Transverse colon (tissue), 4 donors: ENCODE results near the gene SLC22A23.
A peak's percentile ranks its signal among the peaks of the same experiment; 100 is the strongest.

Experiments
- POLR2A ChIP-seq: fragments of 450-650 bp; IDR thresholded peaks from one replicate; pipeline ENCODE4 v1.6.1; 2016; ENCODE audit warnings: antibody characterized with exemption, mild to moderate bottlenecking, moderate library complexity
- POLR2AphosphoS5 ChIP-seq, 3 donors: sonication (generic); formaldehyde crosslinking; IDR thresholded peaks; one replicate each; pipeline ENCODE4 v1.6.1; 2016; ENCODE audit warnings: antibody characterized with exemption in 3 of 3
- TF ChIP-seq, protein P1 (sequence below), 5 experiments: fragments of 200-600 bp in 3 of 5; fragments of 450-650 bp in 2 of 5; sonication (generic) in 3 of 5; IDR thresholded peaks; 1 replicate in 2 of 5; 2 replicates in 3 of 5; pipeline ENCODE4 v1.5.1; 2016 to 2017; ENCODE audit warnings: antibody characterized with exemption in 5 of 5, inconsistent platforms in 3 of 5, mild to moderate bottlenecking in 2 of 5, moderate library complexity in 1 of 5

DNA sequence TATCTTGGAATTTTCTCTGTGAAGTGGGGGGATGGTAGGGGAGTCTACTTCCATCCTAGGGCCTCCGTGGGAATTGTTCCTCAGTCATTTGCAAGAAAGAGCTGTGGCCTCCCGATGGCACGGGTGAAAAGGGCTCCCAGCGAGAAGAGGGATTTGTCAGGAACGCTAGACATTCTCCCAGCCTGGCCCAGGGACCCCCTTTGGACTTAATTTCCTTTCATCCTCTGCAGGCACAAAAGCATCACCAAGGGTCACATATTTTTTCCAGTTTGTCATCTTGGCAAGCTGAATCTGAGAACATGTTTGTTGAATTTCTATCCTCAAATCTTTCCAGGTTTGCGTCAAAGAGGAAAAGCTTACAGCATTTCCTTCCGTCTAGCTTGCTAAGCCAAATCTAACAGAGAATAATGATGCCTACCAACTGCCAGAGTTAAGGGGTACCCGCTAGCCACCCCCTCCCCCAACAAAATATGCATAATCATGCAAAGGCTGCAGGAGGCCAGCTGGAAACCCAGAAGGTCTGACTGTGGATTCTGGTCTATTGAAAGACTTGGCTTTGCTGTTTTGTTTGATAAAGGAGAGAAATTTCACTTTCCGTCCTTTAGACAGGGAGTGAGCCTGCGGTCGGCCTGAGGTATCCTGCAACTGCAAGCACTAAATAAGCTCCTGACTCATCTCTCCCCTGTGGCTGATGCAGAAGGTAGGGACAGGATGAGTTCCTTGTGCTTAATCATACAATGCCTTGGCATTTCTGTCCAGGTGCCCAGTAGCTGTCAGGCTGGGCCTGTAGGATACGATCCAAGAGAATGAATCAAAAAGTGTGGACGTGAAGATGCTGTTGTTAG is 175.0 kb downstream of the SLC22A23 start:
- TF ChIP-seq, protein P1, sequence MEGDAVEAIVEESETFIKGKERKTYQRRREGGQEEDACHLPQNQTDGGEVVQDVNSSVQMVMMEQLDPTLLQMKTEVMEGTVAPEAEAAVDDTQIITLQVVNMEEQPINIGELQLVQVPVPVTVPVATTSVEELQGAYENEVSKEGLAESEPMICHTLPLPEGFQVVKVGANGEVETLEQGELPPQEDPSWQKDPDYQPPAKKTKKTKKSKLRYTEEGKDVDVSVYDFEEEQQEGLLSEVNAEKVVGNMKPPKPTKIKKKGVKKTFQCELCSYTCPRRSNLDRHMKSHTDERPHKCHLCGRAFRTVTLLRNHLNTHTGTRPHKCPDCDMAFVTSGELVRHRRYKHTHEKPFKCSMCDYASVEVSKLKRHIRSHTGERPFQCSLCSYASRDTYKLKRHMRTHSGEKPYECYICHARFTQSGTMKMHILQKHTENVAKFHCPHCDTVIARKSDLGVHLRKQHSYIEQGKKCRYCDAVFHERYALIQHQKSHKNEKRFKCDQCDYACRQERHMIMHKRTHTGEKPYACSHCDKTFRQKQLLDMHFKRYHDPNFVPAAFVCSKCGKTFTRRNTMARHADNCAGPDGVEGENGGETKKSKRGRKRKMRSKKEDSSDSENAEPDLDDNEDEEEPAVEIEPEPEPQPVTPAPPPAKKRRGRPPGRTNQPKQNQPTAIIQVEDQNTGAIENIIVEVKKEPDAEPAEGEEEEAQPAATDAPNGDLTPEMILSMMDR (IDR thresholded peaks at IDR 0.05), result no peak
- peak in 1 of 3 donors; percentile 60 for TF ChIP-seq POLR2AphosphoS5 (IDR thresholded peaks at IDR 0.05)
- TF ChIP-seq POLR2A, result no peak
